GM12864 (cell line): ENCODE measurements around the gene ATF2.
A peak's percentile ranks its signal among the peaks of the same experiment; 100 is the strongest.

ENCODE experiments used
- DNase-seq: peaks from one replicate; pipeline ENCODE4 v3.0.0-alpha.2; 2011; ENCODE audit warnings: low read depth
- H3K4me3 ChIP-seq: 2 replicates; pipeline ENCODE4 v1.5.1; 2011; ENCODE audit warnings: mild to moderate bottlenecking, low read depth, low read length, control low read depth
- CTCF ChIP-seq: IDR thresholded peaks from 2 replicates; pipeline ENCODE4 v1.5.1; 2011; ENCODE audit warnings: low read depth, mild to moderate bottlenecking, moderate library complexity, low read length, control low read depth, inconsistent platforms; ENCODE audit errors: missing control alignments

The ATF2 gene

DNA sequence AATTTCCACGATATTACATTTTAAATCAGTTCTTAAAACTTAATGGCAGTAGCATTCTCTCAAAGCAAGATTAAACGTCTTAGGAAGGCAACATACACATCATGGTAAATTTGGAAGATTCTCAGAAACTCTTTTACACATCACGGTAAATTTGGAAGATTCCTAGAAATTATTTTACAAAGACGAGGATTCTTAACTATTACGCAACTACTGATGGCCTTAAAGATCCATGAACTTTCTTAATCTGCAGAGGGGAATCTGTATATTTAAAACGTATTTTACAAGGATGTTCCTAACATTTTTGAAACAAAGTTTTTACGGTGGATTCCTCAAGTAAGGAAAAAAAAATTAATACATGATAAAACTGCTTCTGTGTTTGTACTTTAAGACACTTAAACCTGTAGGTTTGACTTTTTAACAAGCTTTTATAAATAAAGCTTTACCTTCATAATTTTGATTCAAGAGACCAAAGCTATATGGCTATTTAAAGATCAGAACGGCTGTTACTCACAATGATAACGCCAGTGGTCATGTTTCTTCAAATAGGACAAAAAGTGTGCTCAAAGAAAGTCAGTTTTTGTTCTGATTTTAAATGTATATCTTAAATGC is 1.7 kb downstream of the ATF2 start:
- no peak for TF ChIP-seq CTCF
- peak overlapping the region; percentile 99; the same call in 1 of the 2 replicates for H3K4me3 ChIP-seq
- DNase-seq, result no peak

- DNase-seq, result no peak
- TF ChIP-seq CTCF, result no peak
- no peak overlapping the region for H3K4me3 ChIP-seq
Measured at GRCh38 chr2:175164235-175164634, 3.8 kb downstream of the ATF2 start.

DNA sequence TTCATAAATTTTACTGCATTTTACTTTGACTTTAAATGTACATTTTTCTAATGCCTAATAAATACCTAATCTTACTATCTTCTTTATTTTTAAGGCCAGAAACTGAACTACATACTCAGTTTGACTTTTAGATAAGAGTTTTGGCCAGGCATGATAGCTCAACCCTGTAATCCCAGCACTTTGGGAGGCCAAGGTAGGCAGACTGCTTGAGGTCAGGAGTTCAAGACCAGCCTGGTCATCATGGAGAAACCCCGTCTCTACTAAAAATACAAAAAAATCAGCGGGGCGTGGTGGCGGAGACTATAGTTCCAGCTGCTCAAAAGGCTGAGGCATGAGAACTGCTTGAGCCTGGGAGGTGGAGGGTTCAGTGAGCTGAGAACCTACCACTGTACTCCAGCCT is 9.1 kb downstream of the ATF2 start:
- H3K4me3 ChIP-seq, result no peak overlapping the region
- no peak for DNase-seq
- TF ChIP-seq CTCF, result no peak

DNA sequence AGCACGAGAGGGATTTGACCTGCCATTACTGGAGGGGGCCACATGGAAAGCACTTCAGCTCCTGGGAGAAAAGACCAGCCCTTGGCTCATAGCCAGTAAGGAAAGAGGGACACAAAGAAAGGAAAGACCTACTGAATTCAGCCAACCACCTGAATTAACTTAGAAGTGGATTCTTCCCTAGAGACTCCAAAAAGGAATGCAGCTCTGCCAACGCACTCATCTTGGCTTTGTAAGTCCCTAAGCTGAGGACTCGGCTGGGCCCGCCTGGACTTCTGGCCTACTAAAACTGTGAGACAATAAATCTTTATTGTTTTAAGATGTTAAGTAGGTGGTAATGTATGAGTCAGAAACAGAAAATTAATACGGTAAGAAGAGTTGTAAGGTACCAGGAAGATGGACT is 11.5 kb downstream of the ATF2 start:
- no peak overlapping the region for H3K4me3 ChIP-seq
- TF ChIP-seq CTCF, result no peak
- DNase-seq, result no peak

DNA sequence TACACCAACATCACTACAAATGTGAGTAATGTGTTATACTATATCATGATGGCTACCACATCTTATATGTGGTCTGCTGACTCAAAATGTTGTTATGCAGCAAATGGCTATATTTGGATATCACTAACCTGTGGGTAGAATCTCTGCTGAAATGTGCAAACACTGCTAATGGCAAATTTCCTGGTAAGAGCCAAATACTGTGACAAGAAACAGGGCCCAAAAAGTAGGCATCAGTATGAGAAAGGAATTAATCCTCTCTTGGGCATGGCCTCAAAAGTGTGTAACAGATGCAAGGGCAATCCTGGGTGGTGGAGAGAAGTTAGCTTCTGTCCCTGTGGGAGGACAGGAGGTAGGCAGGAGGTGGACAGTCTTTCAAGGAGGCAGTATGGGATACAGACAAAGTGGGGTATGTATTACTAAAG is 13.3 kb downstream of the ATF2 start:
- no peak overlapping the region for H3K4me3 ChIP-seq
- no peak for TF ChIP-seq CTCF
- DNase-seq, result no peak

DNA sequence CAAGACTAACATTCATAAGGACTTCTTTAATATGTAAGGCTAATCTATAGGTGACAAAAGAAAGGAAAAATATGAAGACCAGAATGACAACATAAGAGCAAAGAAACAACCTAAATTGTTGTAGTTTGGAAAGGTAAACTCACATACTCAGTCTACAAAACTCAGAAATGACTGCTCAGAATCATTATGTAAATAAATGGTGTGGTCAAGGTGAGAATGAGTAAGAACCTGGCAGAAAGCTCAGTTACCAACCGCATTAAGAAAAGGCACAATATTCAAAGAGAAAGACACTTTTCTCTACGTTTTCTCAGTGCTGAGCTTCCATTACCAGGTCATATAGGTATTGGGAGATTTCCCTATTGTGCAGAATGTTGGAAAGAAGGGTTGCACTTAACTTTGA is 15.8 kb downstream of the ATF2 start:
- DNase-seq, result no peak
- H3K4me3 ChIP-seq, result no peak overlapping the region
- no peak for TF ChIP-seq CTCF

DNA sequence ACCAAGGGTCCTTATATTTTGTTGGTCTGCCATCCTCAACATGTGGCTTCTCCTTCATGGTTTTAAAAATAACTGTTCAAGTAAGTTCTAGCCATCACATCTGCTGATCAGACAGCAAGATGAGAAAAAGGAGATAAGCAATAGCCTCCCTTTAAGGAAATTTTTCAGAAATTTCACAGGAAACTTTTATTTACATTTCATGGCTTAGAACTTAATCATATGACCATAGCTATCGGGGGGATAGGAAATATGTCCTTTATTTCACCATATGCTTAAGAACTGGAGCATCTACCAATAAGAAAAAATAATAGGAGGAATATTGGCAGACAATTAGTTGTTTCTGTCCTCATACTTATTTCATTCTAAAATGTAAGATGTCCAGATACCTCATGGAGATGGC is 16.2 kb downstream of the ATF2 start:
- DNase-seq, result no peak
- TF ChIP-seq CTCF, result no peak

More for the DNA sequence above, 16.2 kb downstream of the ATF2 start:
- H3K4me3 ChIP-seq, result no peak overlapping the region
